MCF 10A (cell line): ENCODE measurements around the gene NEO1. TPM values are rescaled to one million over a fixed set of nuclear protein-coding genes. Genes with fewer than 3 reads are reported as not detected.

Experiments
- BruUV-seq: library from RNA; stranded (reverse); fragments of 400-500 nt; replicated peaks from 2 replicates; lab custom pipeline; 2021; lab: Mats Ljungman, UMichigan
- CTCF ChIA-PET: fragments of 300-600 bp; sonication (Branson Sonifier 250); formaldehyde crosslinking; extraction: SDS; loops from one replicate; lab custom pipeline; 2021; ENCODE audit warnings: antibody characterized with exemption, inconsistent platforms; lab: Yijun Ruan, JAX
- POLR2A ChIA-PET: fragments of 300-600, 350-650 bp; sonication (Branson Sonifier 250); formaldehyde crosslinking; extraction: SDS; loops from one replicate; lab custom pipeline; 2020; ENCODE audit warnings: antibody characterized with exemption, inconsistent platforms; lab: Yijun Ruan, JAX
- DNase-seq: peaks from one replicate; pipeline ENCODE4 v3.0.0-alpha.2; 2018; ENCODE audit not compliant: unreplicated experiment
- H3K27ac Mint-ChIP-seq: one replicate; pipeline ENCODE4 v1.8.0; 2022; ENCODE audit warnings: mild to moderate bottlenecking, low read depth, mixed read lengths; ENCODE audit not compliant: unreplicated experiment
- H3K27me3 Mint-ChIP-seq: one replicate; pipeline ENCODE4 v1.8.0; 2022; ENCODE audit warnings: mixed read lengths; ENCODE audit not compliant: insufficient read depth, unreplicated experiment
- H3K36me3 Mint-ChIP-seq: one replicate; pipeline ENCODE4 v1.8.0; 2022; ENCODE audit warnings: mild to moderate bottlenecking, moderate library complexity, mixed read lengths; ENCODE audit not compliant: insufficient read depth, unreplicated experiment
- H3K4me1 Mint-ChIP-seq: one replicate; pipeline ENCODE4 v1.8.0; 2022; ENCODE audit warnings: mixed read lengths; ENCODE audit not compliant: insufficient read depth, unreplicated experiment
- H3K4me3 Mint-ChIP-seq: one replicate; pipeline ENCODE4 v1.8.0; 2022; ENCODE audit warnings: mild to moderate bottlenecking, moderate library complexity, mixed read lengths; ENCODE audit not compliant: unreplicated experiment
- H3K9me3 Mint-ChIP-seq: one replicate; pipeline ENCODE4 v1.8.0; 2022; ENCODE audit warnings: mixed read lengths; ENCODE audit not compliant: unreplicated experiment
- intact Hi-C: fragments of 100-400 bp; cut with micrococcal nuclease; formaldehyde crosslinking; loops from 2 replicates; pipeline ENCODE4 v1.14.1; 2022
- total RNA-seq: library from RNA; stranded (reverse); gene quantifications from 2 replicates; pipeline ENCODE4 v1.2.3, GENCODE V29; 2022
- TF ChIP-seq, protein P1 (sequence below): fragments of 200-600 bp; IDR thresholded peaks from one replicate; pipeline ENCODE4 v1.8.0; 2022; ENCODE audit warnings: antibody characterized with exemption, mild to moderate bottlenecking; ENCODE audit not compliant: unreplicated experiment

Gene NEO1
- total RNA-seq, 1 experiment from 2014 or later: 13.2 TPM

GRCh38 chr15:73323374-73323955 is 271.2 kb downstream of the NEO1 start:
- TF ChIP-seq, protein P1, sequence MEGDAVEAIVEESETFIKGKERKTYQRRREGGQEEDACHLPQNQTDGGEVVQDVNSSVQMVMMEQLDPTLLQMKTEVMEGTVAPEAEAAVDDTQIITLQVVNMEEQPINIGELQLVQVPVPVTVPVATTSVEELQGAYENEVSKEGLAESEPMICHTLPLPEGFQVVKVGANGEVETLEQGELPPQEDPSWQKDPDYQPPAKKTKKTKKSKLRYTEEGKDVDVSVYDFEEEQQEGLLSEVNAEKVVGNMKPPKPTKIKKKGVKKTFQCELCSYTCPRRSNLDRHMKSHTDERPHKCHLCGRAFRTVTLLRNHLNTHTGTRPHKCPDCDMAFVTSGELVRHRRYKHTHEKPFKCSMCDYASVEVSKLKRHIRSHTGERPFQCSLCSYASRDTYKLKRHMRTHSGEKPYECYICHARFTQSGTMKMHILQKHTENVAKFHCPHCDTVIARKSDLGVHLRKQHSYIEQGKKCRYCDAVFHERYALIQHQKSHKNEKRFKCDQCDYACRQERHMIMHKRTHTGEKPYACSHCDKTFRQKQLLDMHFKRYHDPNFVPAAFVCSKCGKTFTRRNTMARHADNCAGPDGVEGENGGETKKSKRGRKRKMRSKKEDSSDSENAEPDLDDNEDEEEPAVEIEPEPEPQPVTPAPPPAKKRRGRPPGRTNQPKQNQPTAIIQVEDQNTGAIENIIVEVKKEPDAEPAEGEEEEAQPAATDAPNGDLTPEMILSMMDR: no peak
- ChIA-PET POLR2A (no interaction called here), CTCF (no interaction called here)
- no peak overlapping the region for H3K27ac Mint-ChIP-seq
- no peaks in the 10 kb centered on the region for H3K36me3 Mint-ChIP-seq
- intact Hi-C loops: no loop called here
- H3K4me3 Mint-ChIP-seq: no peak overlapping the region
- peaks cover 29% of the 10 kb centered on the region for H3K27me3 Mint-ChIP-seq
- H3K4me1 Mint-ChIP-seq: no peaks in the 10 kb centered on the region
- no peaks in the 10 kb centered on the region for H3K9me3 Mint-ChIP-seq
- BruUV-seq: no TSS peak
- DNase-seq: no peak

DNA sequence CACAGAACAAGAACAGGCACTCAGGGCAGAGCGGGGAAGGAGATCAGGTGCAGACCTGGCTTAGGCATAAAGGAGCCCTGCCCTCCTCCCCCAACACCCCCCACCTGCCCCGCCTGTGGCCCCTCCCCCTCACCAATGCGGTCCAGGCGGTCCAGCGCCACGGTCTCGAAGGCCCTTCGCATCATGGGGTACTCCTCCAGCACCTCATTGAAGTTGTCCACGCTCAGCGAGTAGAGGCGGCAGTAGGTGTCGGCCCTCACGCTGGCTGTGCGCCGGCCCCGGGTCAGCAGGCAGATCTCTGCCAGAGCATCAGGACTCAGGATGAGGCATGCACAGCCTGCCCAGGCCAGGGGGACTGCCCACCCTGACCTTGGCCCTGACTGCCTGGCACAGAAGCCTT is 271.7 kb downstream of the NEO1 start:
- Mint-ChIP-seq H3K9me3 (no peaks in the 10 kb centered on the region), H3K36me3 (no peaks in the 10 kb centered on the region), H3K4me3 (no peak overlapping the region), H3K27ac (no peak overlapping the region), H3K4me1 (no peaks in the 10 kb centered on the region), H3K27me3 (peaks cover 28% of the 10 kb centered on the region)
- DNase-seq: no peak
- TF ChIP-seq, protein P1: no peak
- no TSS peak for BruUV-seq
- CTCF ChIA-PET: no interaction called here
- intact Hi-C loops: no loop called here
- POLR2A ChIA-PET: no interaction called here

GRCh38 chr15:73324496-73325170 is 272.4 kb downstream of the NEO1 start:
- CTCF ChIA-PET: interaction anchor here (0.6 kb wide), 2 partner anchors 29 to 586 kb away, joined by 3 read pairs; no protein-coding TSS in a partner anchor
- H3K27me3 Mint-ChIP-seq: peaks cover 21% of the 10 kb centered on the region
- no peaks in the 10 kb centered on the region for H3K4me1 Mint-ChIP-seq

More at GRCh38 chr15:73324496-73325170, 272.4 kb downstream of the NEO1 start:
- Mint-ChIP-seq H3K36me3 (no peaks in the 10 kb centered on the region), H3K27ac (no peak overlapping the region), H3K4me3 (no peak overlapping the region), H3K9me3 (no peaks in the 10 kb centered on the region)
- intact Hi-C loops: no loop called here
- POLR2A ChIA-PET: no interaction called here
- no peak for DNase-seq
- TF ChIP-seq, protein P1: no peak
- no TSS peak for BruUV-seq
